ENCODE measurements around the gene FOLR3. TPM values are rescaled to one million over a fixed set of nuclear protein-coding genes. Genes with fewer than 3 reads are reported as not detected.
A peak's percentile ranks its signal among the peaks of the same experiment; 100 is the strongest.

FOLR3 gene
- total and polyA plus RNA-seq, 9 of the 15 experiments (the other 6 are each of a cell fraction or from before 2014, with no cell fraction given) = not detected

DNA sequence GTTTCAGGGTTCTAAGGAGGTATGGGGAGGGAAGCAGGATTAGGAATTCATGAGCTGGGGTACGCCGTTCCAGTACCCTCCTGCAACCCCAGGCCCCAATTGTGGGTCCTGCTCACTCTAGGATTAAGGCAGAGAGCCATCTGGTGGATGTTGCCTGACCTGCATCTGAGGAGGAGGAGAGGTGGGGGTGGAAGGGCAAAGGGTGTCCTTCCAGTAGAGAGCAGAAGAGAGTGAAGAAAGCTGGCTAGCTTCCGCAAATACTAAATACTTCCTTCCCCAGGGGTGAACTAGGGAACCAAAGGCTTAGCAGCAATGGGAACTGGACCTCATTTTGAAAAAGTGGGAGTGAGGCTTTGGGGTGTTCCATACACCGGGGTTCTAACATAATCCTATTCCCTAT is 44.2 kb upstream of the FOLR3 start (continued):
- TF ChIP-seq, protein P1, sequence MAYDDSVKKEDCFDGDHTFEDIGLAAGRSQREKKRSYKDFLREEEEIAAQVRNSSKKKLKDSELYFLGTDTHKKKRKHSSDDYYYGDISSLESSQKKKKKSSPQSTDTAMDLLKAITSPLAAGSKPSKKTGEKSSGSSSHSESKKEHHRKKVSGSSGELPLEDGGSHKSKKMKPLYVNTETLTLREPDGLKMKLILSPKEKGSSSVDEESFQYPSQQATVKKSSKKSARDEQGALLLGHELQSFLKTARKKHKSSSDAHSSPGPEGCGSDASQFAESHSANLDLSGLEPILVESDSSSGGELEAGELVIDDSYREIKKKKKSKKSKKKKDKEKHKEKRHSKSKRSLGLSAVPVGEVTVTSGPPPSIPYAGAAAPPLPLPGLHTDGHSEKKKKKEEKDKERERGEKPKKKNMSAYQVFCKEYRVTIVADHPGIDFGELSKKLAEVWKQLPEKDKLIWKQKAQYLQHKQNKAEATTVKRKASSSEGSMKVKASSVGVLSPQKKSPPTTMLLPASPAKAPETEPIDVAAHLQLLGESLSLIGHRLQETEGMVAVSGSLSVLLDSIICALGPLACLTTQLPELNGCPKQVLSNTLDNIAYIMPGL (CRISPR knock-in tag; IDR thresholded peaks at IDR 0.05) = no peak
- no peak for TF ChIP-seq TEAD1 (CRISPR knock-in tag; IDR thresholded peaks at IDR 0.05)
- TF ChIP-seq PTTG1 (tag; IDR thresholded peaks at IDR 0.05; ENCODE audit: low read depth) = no peak
- peak in 1 of 2 experiments; percentile 60; a peak in 1 of 4 replicates for TF ChIP-seq RCOR1 (IDR thresholded peaks at IDR 0.05; ENCODE audit: borderline replicate concordance in 1 of 2, low read depth in 2 of 2, low read length in 2 of 2)
- TF ChIP-seq CBX1 (IDR thresholded peaks at IDR 0.05; ENCODE audit: low read depth) = no peak
- TF ChIP-seq PCBP1 (IDR thresholded peaks at IDR 0.05; ENCODE audit: low read depth, low read length, poor library complexity, severe bottlenecking) = no peak
- TF ChIP-seq ETV5 (CRISPR knock-in tag; IDR thresholded peaks at IDR 0.05; ENCODE audit: low read depth) = no peak
- no peak for TF ChIP-seq RBM22 (IDR thresholded peaks at IDR 0.05; ENCODE audit: low read depth, low read length, poor library complexity, severe bottlenecking)
- TF ChIP-seq, protein P2, sequence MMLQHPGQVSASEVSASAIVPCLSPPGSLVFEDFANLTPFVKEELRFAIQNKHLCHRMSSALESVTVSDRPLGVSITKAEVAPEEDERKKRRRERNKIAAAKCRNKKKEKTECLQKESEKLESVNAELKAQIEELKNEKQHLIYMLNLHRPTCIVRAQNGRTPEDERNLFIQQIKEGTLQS (IDR thresholded peaks at IDR 0.05) = no peak
- TF ChIP-seq, protein P2 (CRISPR knock-in tag; conservative IDR thresholded peaks at IDR 0.05) = no peak
- TF ChIP-seq FOXK2 (conservative IDR thresholded peaks at IDR 0.05 in 1 of 2, IDR thresholded peaks at IDR 0.05 in 1 of 2; ENCODE audit: low read depth in 2 of 2) = no peak
- no peak for TF ChIP-seq KLF16 (IDR thresholded peaks at IDR 0.05)
- no peak for TF ChIP-seq PTRF (tag; IDR thresholded peaks at IDR 0.05)
- no peak for TF ChIP-seq RNF2 (IDR thresholded peaks at IDR 0.05)
- TF ChIP-seq ATF1 (CRISPR knock-in tag; IDR thresholded peaks at IDR 0.05) = no peak
- TF ChIP-seq ATF1 (tag; IDR thresholded peaks at IDR 0.05) = no peak
- no peak for TF ChIP-seq CREB1 (IDR thresholded peaks at IDR 0.05)
- no peak for TF ChIP-seq CREB1 (CRISPR knock-in tag; IDR thresholded peaks at IDR 0.05)
- 0 out of 2 replicates have a peak, but pooled peaks have one; percentile 33 for TF ChIP-seq NR2C2 (CRISPR knock-in tag; IDR thresholded peaks at IDR 0.05)
- peak; percentile 92 for TF ChIP-seq NR2C2 (tag; IDR thresholded peaks at IDR 0.05)
- no peak for TF ChIP-seq JUN (IDR thresholded peaks at IDR 0.05; ENCODE audit: borderline replicate concordance, low read depth, low read length)
- no peak for TF ChIP-seq JUN (CRISPR knock-in tag; IDR thresholded peaks at IDR 0.05; ENCODE audit: borderline replicate concordance)
- 0 out of 2 replicates have a peak, but pooled peaks have one; percentile 24 for TF ChIP-seq SOX6 (IDR thresholded peaks at IDR 0.05)
- TF ChIP-seq LEF1 (IDR thresholded peaks at IDR 0.05) = no peak
